Measurements from ENCODE around the gene LRRK1.

The LRRK1 gene

GRCh38 chr15:100918690-100919480 lies at the start of gene LRRK1:
Gene LRRK1, plus strand, starts transcription at chr15:100919357. Its CDS starts 5,276 bp downstream, at chr15:100924633.
- DNase-seq: no peak

GRCh38 chr15:100873029-100873677 lies 46.0 kb upstream of the LRRK1 start:
- DNase-seq: peak; percentile 33

GRCh38 chr15:100875495-100875894 lies 43.7 kb upstream of the LRRK1 start:
- no peak for DNase-seq

GRCh38 chr15:100875976-100876375 lies 43.2 kb upstream of the LRRK1 start:
- no peak for DNase-seq

- no peak for DNase-seq
Observed at GRCh38 chr15:100877551-100877950, 41.6 kb upstream of the LRRK1 start.

- DNase-seq: no peak
Observed at GRCh38 chr15:100878130-100878529, 41.0 kb upstream of the LRRK1 start.

- DNase-seq: no peak
Observed at GRCh38 chr15:100878648-100879047, 40.5 kb upstream of the LRRK1 start.

GRCh38 chr15:100879061-100879463 lies 40.1 kb upstream of the LRRK1 start:
- no peak for DNase-seq

- DNase-seq: no peak
Observed at GRCh38 chr15:100879464-100880138, 39.6 kb upstream of the LRRK1 start, which contains the start of gene ALDH1A3. Gene ALDH1A3, plus strand, starts transcription at chr15:100879831. Its CDS starts 77 bp downstream, at chr15:100879908.

- no peak for DNase-seq
Observed at GRCh38 chr15:100880139-100880896, 38.8 kb upstream of the LRRK1 start.

GRCh38 chr15:100880897-100881242 lies 38.3 kb upstream of the LRRK1 start:
- no peak for DNase-seq

- no peak for DNase-seq
Observed at GRCh38 chr15:100881573-100882336, 37.4 kb upstream of the LRRK1 start.

- DNase-seq: no peak
Observed at GRCh38 chr15:100885116-100885515, 34.0 kb upstream of the LRRK1 start.

GRCh38 chr15:100885811-100886210 lies 33.3 kb upstream of the LRRK1 start:
- DNase-seq: no peak

GRCh38 chr15:100887211-100887913 lies 31.8 kb upstream of the LRRK1 start:
- no peak for DNase-seq

- no peak for DNase-seq
Observed at GRCh38 chr15:100889385-100890050, 29.6 kb upstream of the LRRK1 start.

- no peak for DNase-seq
Observed at GRCh38 chr15:100890051-100890720, 29.0 kb upstream of the LRRK1 start.

- DNase-seq: no peak
Observed at GRCh38 chr15:100890850-100891249, 28.3 kb upstream of the LRRK1 start.

- no peak for DNase-seq
Observed at GRCh38 chr15:100891307-100892012, 27.7 kb upstream of the LRRK1 start.

GRCh38 chr15:100892013-100892355 lies 27.2 kb upstream of the LRRK1 start:
- DNase-seq: no peak
